HUES64 (cell line): ENCODE results near the gene CDC42EP5.
A peak's percentile ranks its signal among the peaks of the same experiment; 100 is the strongest.

Experiments
- H3K27ac ChIP-seq: 2 replicates; pipeline ENCODE4 v1.7.0; 2013; ENCODE audit warnings: low read depth, low read length, inconsistent platforms
- H3K27me3 ChIP-seq: 2 replicates; pipeline ENCODE4 v1.6.1; 2013; ENCODE audit warnings: mild to moderate bottlenecking, low read length; ENCODE audit not compliant: insufficient read depth
- H3K36me3 ChIP-seq: 2 replicates; pipeline ENCODE4 v1.6.1; 2013; ENCODE audit warnings: mild to moderate bottlenecking, low read length; ENCODE audit not compliant: insufficient read depth
- H3K4me1 ChIP-seq: 2 replicates; pipeline ENCODE4 v1.6.1; 2013; ENCODE audit warnings: mild to moderate bottlenecking, low read length, moderate library complexity; ENCODE audit not compliant: insufficient read depth
- H3K4me3 ChIP-seq: 2 replicates; pipeline ENCODE4 v1.5.1; 2013; ENCODE audit warnings: mild to moderate bottlenecking, low read length, moderate library complexity
- H3K9ac ChIP-seq: 2 replicates; pipeline ENCODE4 v1.6.1; 2013; ENCODE audit warnings: mild to moderate bottlenecking, low read depth, low read length
- H3K9me3 ChIP-seq: 2 replicates; pipeline ENCODE4 v1.6.1; 2013; ENCODE audit warnings: low read depth, low read length; ENCODE audit not compliant: insufficient read depth
- WGBS: fragments of 150-250, 120-280 bp; methylation state at CpG from one replicate; pipeline ENCODE4 v1.1.7; 2013; ENCODE audit warnings: missing lambda C conversion rate; 5-methylcytosine and 5-hydroxymethylcytosine counted together

Gene CDC42EP5

DNA sequence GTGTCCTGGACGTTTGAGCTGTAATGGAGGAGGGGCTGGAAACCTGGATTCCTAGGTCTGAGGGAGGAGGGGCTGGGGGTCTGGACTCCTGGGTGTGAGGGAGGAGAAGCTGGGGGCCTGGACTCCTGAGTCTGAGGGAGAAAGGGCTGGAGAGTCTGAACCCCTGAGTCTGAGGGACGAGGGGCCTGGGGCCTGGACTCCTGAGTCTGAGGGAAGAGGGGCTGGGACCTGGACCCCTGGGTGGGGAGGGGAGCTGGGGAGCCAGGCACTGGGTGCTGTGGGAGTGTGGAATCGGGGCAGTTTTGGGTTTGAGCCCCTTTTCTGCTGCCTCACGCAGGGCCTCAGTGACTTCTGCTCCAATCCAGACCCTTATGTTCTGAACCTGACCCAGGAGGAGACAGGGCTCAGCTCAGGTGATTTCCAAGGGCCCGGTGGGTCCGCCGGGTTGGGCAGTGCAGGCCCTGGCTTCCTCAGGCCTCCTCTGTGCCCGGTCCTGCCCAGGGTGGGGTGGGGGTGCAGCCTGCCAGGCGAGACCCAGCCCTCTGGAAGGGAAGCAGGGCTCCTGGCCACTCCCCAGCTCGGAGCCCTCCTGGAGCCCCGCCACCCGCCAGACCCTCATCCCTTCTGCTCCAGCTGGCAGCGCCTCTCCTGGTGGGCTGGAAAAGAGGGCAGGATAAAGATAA, 43.4 kb downstream of the CDC42EP5 start:
- Histone ChIP-seq H3K27ac (no peak overlapping the region), H3K4me3 (peak overlapping the region; percentile 67; the same call in 1 of the 2 replicates), H3K27me3 (peaks cover 2% of the 10 kb centered on the region; the same call in 1 of the 2 replicates), H3K36me3 (0 out of 2 replicates have a peak, but pooled peaks cover under 1% of the 10 kb centered on the region), H3K9ac (no peak overlapping the region; the same call in 1 of the 2 replicates), H3K9me3 (no peaks in the 10 kb centered on the region), H3K4me1 (peaks cover 4% of the 10 kb centered on the region; the same call in 1 of the 2 replicates)
- WGBS: 68% methylated on average over 13 of the region's 13 CpGs

DNA sequence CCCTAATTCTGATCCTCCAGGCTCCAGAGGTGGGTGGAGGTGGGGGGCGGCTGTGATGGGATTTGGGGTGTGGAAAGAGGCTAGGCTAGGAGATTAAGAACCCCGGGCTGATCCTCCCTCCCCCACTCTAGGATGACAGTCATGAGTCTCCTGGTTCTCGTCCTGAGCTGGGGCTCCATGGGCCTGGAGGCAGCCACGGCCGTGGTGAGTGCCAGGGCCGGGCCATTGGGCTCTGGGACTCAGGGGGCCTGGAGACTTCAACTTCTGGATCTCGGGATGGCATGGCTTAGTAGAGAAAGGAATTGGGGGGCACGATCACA, 44.0 kb downstream of the CDC42EP5 start:
- Histone ChIP-seq H3K36me3 (0 out of 2 replicates have a peak, but pooled peaks cover 6% of the 10 kb centered on the region), H3K9me3 (no peaks in the 10 kb centered on the region), H3K9ac (no peak overlapping the region), H3K4me1 (peaks cover 4% of the 10 kb centered on the region; the same call in 1 of the 2 replicates), H3K27ac (no peak overlapping the region), H3K4me3 (no peak overlapping the region), H3K27me3 (peaks cover 2% of the 10 kb centered on the region; the same call in 1 of the 2 replicates)
- WGBS: 84% methylated on average over 7 of the region's 8 CpGs

GRCh38 chr19:54428323-54429175, 44.5 kb downstream of the CDC42EP5 start:
- Histone ChIP-seq H3K36me3 (0 out of 2 replicates have a peak, but pooled peaks cover 7% of the 10 kb centered on the region), H3K9ac (no peak overlapping the region), H3K4me1 (peaks cover 4% of the 10 kb centered on the region; the same call in 1 of the 2 replicates), H3K27me3 (peaks cover 2% of the 10 kb centered on the region; the same call in 1 of the 2 replicates), H3K27ac (no peak overlapping the region), H3K4me3 (no peak overlapping the region), H3K9me3 (no peaks in the 10 kb centered on the region)
- 94% methylated on average over 11 of the region's 11 CpGs for WGBS

DNA sequence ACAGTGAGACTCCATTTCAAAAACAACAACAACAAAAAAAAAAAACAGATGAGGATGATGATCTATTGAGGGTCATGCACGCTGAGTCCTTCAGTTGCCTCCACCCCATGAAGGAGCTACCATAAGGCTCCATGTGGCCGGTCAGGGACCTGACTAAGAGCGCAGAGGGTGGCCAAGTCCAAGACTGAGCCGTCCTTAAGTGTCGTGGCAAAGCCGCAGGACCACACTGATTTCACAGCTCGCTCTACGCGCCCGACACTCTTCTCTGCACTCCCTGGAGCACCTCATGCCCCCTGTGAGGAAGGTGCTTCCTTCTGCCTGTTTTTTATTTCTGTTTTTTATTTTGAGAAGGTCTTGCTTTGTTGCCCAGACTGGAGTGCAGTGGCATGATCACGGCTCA, 45.5 kb downstream of the CDC42EP5 start:
- peaks cover 4% of the 10 kb centered on the region; the same call in 1 of the 2 replicates for H3K4me1 ChIP-seq
- H3K9me3 ChIP-seq: no peaks in the 10 kb centered on the region
- H3K27ac ChIP-seq: no peak overlapping the region
- H3K4me3 ChIP-seq: no peak overlapping the region
- peaks cover 2% of the 10 kb centered on the region; the same call in 1 of the 2 replicates for H3K27me3 ChIP-seq
- peaks cover 13% of the 10 kb centered on the region; the same call in 1 of the 2 replicates for H3K36me3 ChIP-seq
- no peak overlapping the region for H3K9ac ChIP-seq
- WGBS: 93% methylated on average over 11 of the region's 11 CpGs

- peaks cover 2% of the 10 kb centered on the region; the same call in 1 of the 2 replicates for H3K27me3 ChIP-seq
- H3K9me3 ChIP-seq: no peaks in the 10 kb centered on the region
- H3K4me3 ChIP-seq: no peak overlapping the region
- no peak overlapping the region for H3K9ac ChIP-seq
- H3K27ac ChIP-seq: no peak overlapping the region
- H3K36me3 ChIP-seq: peaks cover 13% of the 10 kb centered on the region; the same call in 1 of the 2 replicates
- H3K4me1 ChIP-seq: peaks cover 13% of the 10 kb centered on the region
- WGBS: 75% methylated on average over 15 of the region's 17 CpGs
Measured at GRCh38 chr19:54426291-54426931, 46.7 kb downstream of the CDC42EP5 start.

DNA sequence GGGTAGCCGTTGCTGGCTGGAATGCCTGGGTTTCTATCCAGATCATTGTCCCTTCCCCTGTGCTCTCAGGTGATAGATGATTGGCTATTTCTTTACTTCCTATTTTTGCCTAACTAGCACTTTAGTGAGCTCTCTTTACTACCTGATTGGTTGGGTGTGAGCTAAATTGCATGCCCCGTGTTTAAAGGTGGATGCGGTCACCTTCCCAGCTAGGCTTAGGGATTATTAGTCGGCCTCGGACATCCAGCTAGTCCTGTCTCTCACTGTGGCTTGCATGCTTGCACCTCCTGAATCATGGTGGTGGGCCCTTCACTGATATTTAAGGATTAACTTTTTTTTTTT, 47.7 kb downstream of the CDC42EP5 start:
- H3K4me3 ChIP-seq: no peak overlapping the region
- peaks cover 13% of the 10 kb centered on the region; the same call in 1 of the 2 replicates for H3K36me3 ChIP-seq
- H3K27ac ChIP-seq: no peak overlapping the region
- no peak overlapping the region for H3K9ac ChIP-seq
- 89% methylated on average over 5 of the region's 5 CpGs for WGBS
- H3K9me3 ChIP-seq: no peaks in the 10 kb centered on the region
- peaks cover 16% of the 10 kb centered on the region for H3K4me1 ChIP-seq
- H3K27me3 ChIP-seq: peaks cover 2% of the 10 kb centered on the region; the same call in 1 of the 2 replicates

DNA sequence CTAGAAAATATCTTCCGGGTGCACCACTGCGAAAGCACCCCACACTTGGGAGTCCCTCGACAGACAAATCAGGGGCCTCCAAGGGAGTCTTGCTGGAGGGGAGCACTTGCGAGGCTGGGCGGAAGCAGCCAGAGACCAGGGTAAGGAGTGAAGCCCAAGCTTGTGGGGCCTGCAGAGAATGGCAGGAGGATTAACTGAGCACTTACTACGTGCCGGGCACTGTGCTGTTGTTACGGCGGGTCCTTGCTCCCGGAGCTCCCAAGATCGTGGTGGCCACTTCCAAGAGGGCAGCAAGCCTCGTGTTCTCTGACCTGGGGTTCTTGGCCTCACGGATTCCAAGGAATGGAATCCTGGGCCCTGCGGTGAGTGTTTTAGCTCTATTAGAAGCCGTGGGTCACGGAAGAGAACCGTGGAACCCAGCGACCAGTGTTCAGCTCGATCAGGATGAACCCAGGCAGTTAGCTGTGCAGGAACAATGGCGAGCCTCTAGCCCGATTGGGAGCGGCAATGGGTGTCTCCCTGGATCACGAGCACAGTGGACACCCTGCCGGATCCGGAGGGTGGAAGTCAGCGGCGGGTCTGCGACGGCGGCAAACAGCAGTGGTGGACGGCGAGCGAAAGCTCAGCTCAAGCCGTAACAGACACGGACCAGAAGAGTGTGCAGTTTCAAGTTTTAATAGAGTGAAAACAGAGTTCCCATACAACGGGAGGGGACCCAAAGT, 48.3 kb downstream of the CDC42EP5 start:
- Histone ChIP-seq H3K4me3 (no peak overlapping the region), H3K4me1 (peaks cover 16% of the 10 kb centered on the region), H3K27me3 (peaks cover 2% of the 10 kb centered on the region; the same call in 1 of the 2 replicates), H3K27ac (no peak overlapping the region), H3K36me3 (peaks cover 13% of the 10 kb centered on the region; the same call in 1 of the 2 replicates), H3K9ac (no peak overlapping the region), H3K9me3 (no peaks in the 10 kb centered on the region)
- 93% methylated on average over 36 of the region's 36 CpGs for WGBS

GRCh38 chr19:54424201-54424600, 48.9 kb downstream of the CDC42EP5 start:
- Histone ChIP-seq H3K9ac (no peak overlapping the region), H3K27me3 (peaks cover 2% of the 10 kb centered on the region; the same call in 1 of the 2 replicates), H3K4me1 (peaks cover 22% of the 10 kb centered on the region), H3K4me3 (no peak overlapping the region), H3K27ac (no peak overlapping the region), H3K9me3 (no peaks in the 10 kb centered on the region), H3K36me3 (peaks cover 13% of the 10 kb centered on the region; the same call in 1 of the 2 replicates)
- WGBS: 96% methylated on average over 14 of the region's 14 CpGs

- peaks cover under 1% of the 10 kb centered on the region; the same call in 1 of the 2 replicates for H3K27me3 ChIP-seq
Measured at GRCh38 chr19:54422136-54422535, 51.0 kb downstream of the CDC42EP5 start.

DNA sequence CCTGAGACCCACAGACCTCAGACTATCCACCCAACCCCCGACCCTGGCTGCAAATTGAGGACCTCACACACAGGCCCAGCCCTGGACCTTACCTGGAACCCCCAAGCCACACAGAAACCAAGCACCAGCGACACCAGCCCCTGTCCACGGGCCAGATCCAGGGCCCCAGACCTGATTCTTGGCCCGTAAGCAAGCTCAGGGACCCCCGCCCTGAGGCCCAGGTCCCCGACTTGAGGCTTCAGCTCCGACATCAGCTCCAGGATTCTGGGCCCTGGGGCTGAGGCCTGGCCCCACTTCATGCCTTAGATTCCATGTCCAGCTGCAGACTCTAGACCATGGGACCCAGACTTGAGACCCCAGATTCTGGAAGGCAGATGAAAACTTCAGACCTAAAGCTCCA, 51.6 kb downstream of the CDC42EP5 start:
- H3K27ac ChIP-seq: peak overlapping the region; percentile 99; the same call in 1 of the 2 replicates
- H3K36me3 ChIP-seq: peaks cover 13% of the 10 kb centered on the region; the same call in 1 of the 2 replicates
- peaks cover 6% of the 10 kb centered on the region for H3K27me3 ChIP-seq
- H3K9ac ChIP-seq: no peak overlapping the region
- WGBS: 66% methylated on average over 7 of the region's 7 CpGs
- no peaks in the 10 kb centered on the region for H3K9me3 ChIP-seq
- peaks cover 30% of the 10 kb centered on the region for H3K4me1 ChIP-seq
- H3K4me3 ChIP-seq: no peak overlapping the region

More at GRCh38 chr19:54422136-54422535, 51.0 kb downstream of the CDC42EP5 start:
- no peak overlapping the region for H3K9ac ChIP-seq
- peaks cover 13% of the 10 kb centered on the region; the same call in 1 of the 2 replicates for H3K36me3 ChIP-seq
- WGBS: 39% methylated on average over 20 of the region's 20 CpGs
- H3K27ac ChIP-seq: no peak overlapping the region; the same call in 1 of the 2 replicates
- no peaks in the 10 kb centered on the region for H3K9me3 ChIP-seq
- H3K4me3 ChIP-seq: no peak overlapping the region
- H3K4me1 ChIP-seq: peaks cover 30% of the 10 kb centered on the region
